GM19397 (cell line): Measurements from ENCODE around the gene TMPRSS13.
"Not testable (repeated sequence)": the region's sequence is repeated elsewhere in the genome, so short reads cannot be mapped to it uniquely, and the experiment has no call there.

ENCODE experiments used
- ATAC-seq: cut with Tn5 transposase; IDR thresholded peaks from one replicate; pipeline ENCODE4 v1.9.1; 2021; ENCODE audit warnings: mild to moderate bottlenecking, moderate library complexity; ENCODE audit not compliant: unreplicated experiment

The TMPRSS13 gene

GRCh38 chr11:117875382-117876058 is 53.7 kb downstream of the TMPRSS13 start:
- ATAC-seq, result no peak

GRCh38 chr11:117874910-117875381 is 54.3 kb downstream of the TMPRSS13 start:
- no peak for ATAC-seq

GRCh38 chr11:117874253-117874909 is 54.8 kb downstream of the TMPRSS13 start:
- no peak for ATAC-seq

- no peak for ATAC-seq
Observed at GRCh38 chr11:117873828-117874125, 55.4 kb downstream of the TMPRSS13 start.

- ATAC-seq, result no peak
Observed at GRCh38 chr11:117872975-117873827, 56.0 kb downstream of the TMPRSS13 start.

GRCh38 chr11:117872420-117872961 is 56.7 kb downstream of the TMPRSS13 start:
- no peak for ATAC-seq

GRCh38 chr11:117871784-117872183 is 57.4 kb downstream of the TMPRSS13 start:
- no peak for ATAC-seq

- no peak for ATAC-seq
Observed at GRCh38 chr11:117871160-117871559, 58.0 kb downstream of the TMPRSS13 start.

- ATAC-seq, result no peak
Observed at GRCh38 chr11:117870103-117870952, 58.9 kb downstream of the TMPRSS13 start.

- ATAC-seq, result no peak
Observed at GRCh38 chr11:117869604-117870003, 59.6 kb downstream of the TMPRSS13 start.

GRCh38 chr11:117868815-117869561 is 60.2 kb downstream of the TMPRSS13 start:
- ATAC-seq, result no peak

- no peak for ATAC-seq
Observed at GRCh38 chr11:117868088-117868487, 61.1 kb downstream of the TMPRSS13 start.

GRCh38 chr11:117866526-117866925 is 62.7 kb downstream of the TMPRSS13 start:
- ATAC-seq, result no peak

- ATAC-seq, result not testable (repeated sequence)
Observed at GRCh38 chr11:117865546-117865945, 63.7 kb downstream of the TMPRSS13 start.

- ATAC-seq, result no peak
Observed at GRCh38 chr11:117863383-117863782, 65.8 kb downstream of the TMPRSS13 start.

- no peak for ATAC-seq
Observed at GRCh38 chr11:117862753-117863152, 66.4 kb downstream of the TMPRSS13 start.

- no peak for ATAC-seq
Observed at GRCh38 chr11:117862019-117862725, 67.0 kb downstream of the TMPRSS13 start.

GRCh38 chr11:117861151-117862018 is 67.8 kb downstream of the TMPRSS13 start:
- ATAC-seq, result no peak
